Activated T-helper 1 cell treated with anti-CD3 and anti-CD28 coated beads, Interleukin-2, amount 50 U/mL, for 16 hours (primary cell): ENCODE measurements around the gene ZFP3.
"Not testable (repeated sequence)": the region's sequence is repeated elsewhere in the genome, so short reads cannot be mapped to it uniquely, and the experiment has no call there.

Experiments
- DNase-seq, 2 donors: peaks; one replicate each; pipeline ENCODE4 v3.0.0-alpha.2; 2020; ENCODE audit warnings: low read depth in 1 of 2, low spot score in 1 of 2

The ZFP3 gene

GRCh38 chr17:5077275-5077674, 992 bp upstream of the ZFP3 start:
- not testable (repeated sequence) for DNase-seq

- DNase-seq: no peak
Measured at GRCh38 chr17:5077781-5078105, 524 bp upstream of the ZFP3 start.

GRCh38 chr17:5080591-5080990, 2.3 kb downstream of the ZFP3 start:
- no peak for DNase-seq

- no peak for DNase-seq
Measured at GRCh38 chr17:5092218-5093010, 14.1 kb downstream of the ZFP3 start.

- no peak for DNase-seq
Measured at GRCh38 chr17:5096731-5097100, 18.4 kb downstream of the ZFP3 start.

- DNase-seq: no peak
Measured at GRCh38 chr17:5097101-5097834, 19.0 kb downstream of the ZFP3 start.

- DNase-seq: no peak
Measured at GRCh38 chr17:5099271-5099670, 21.0 kb downstream of the ZFP3 start.

GRCh38 chr17:5100832-5101231, 22.6 kb downstream of the ZFP3 start:
- DNase-seq: no peak

GRCh38 chr17:5110816-5111215, 32.5 kb downstream of the ZFP3 start:
- DNase-seq: no peak

GRCh38 chr17:5111402-5112204, 33.3 kb downstream of the ZFP3 start, which contains the start of gene ZNF232:
Gene ZNF232, minus strand, starts transcription at chr17:5111878. Its CDS starts 56 bp downstream, at chr17:5111822.
- peak; percentile 73 to 86 for DNase-seq

- no peak for DNase-seq
Measured at GRCh38 chr17:5115673-5116651, 37.7 kb downstream of the ZFP3 start, which contains the start of gene USP6. Gene USP6, plus strand, starts transcription at chr17:5116032. Its CDS starts 14,336 bp downstream, at chr17:5130368.

- no peak for DNase-seq
Measured at GRCh38 chr17:5118219-5118618, 40.0 kb downstream of the ZFP3 start.

- no peak for DNase-seq
Measured at GRCh38 chr17:5120036-5120435, 41.8 kb downstream of the ZFP3 start.

- not testable (repeated sequence) for DNase-seq
Measured at GRCh38 chr17:5120436-5121185, 42.3 kb downstream of the ZFP3 start.

GRCh38 chr17:5121186-5121841, 43.0 kb downstream of the ZFP3 start:
- DNase-seq: no peak

GRCh38 chr17:5122056-5122455, 43.8 kb downstream of the ZFP3 start:
- not testable (repeated sequence) for DNase-seq

GRCh38 chr17:5122586-5123342, 44.5 kb downstream of the ZFP3 start:
- no peak for DNase-seq

GRCh38 chr17:5123343-5124124, 45.3 kb downstream of the ZFP3 start:
- no peak for DNase-seq
